Urinary bladder (tissue), 4 donors: ENCODE measurements around the gene NRXN2. TPM values are rescaled to one million over a fixed set of nuclear protein-coding genes. Genes with fewer than 3 reads are reported as not detected.

Experiments
- DNase-seq: peaks from one replicate; pipeline ENCODE4 v3.0.0-alpha.2; 2015; ENCODE audit errors: extremely low spot score
- H3K27ac ChIP-seq: one replicate; pipeline ENCODE4 v1.5.1; 2013; ENCODE audit warnings: low read depth, mild to moderate bottlenecking, moderate library complexity
- H3K36me3 ChIP-seq: one replicate; pipeline ENCODE4 v1.6.1; 2013; ENCODE audit warnings: mild to moderate bottlenecking, moderate library complexity; ENCODE audit not compliant: insufficient read depth
- H3K4me1 ChIP-seq: one replicate; pipeline ENCODE4 v1.6.1; 2013; ENCODE audit warnings: mild to moderate bottlenecking, moderate library complexity; ENCODE audit not compliant: insufficient read depth
- H3K4me3 ChIP-seq: one replicate; pipeline ENCODE4 v1.5.1; 2013; ENCODE audit warnings: low read depth, low read length
- WGBS: extraction: QIAGEN DNeasy Blood & Tissue Kit; methylation state at CpG from one replicate; pipeline ENCODE4 v1.1.7; 2013; 5-methylcytosine and 5-hydroxymethylcytosine counted together
- polyA plus RNA-seq: library from polyadenylated mRNA; stranded (reverse); fragments of 200-250 nt; gene quantifications from one replicate; pipeline ENCODE4 v1.2.3, GENCODE V29; 2013
- total RNA-seq: library from RNA; depleted of rRNA; stranded (reverse); fragments of >200 nt; gene quantifications from one replicate; pipeline ENCODE4 v1.2.3, GENCODE V29; 2014
- donor health status: healthy with polysubstance abuse.
- donor health status: healthy.

The NRXN2 gene
- total and polyA plus RNA-seq, 2 donors = 11.5 to 30.5 TPM

GRCh38 chr11:64652586-64653387 lies 70.2 kb downstream of the NRXN2 start:
- Histone ChIP-seq H3K4me1 (no peaks in the 10 kb centered on the region), H3K27ac (no peak overlapping the region), H3K36me3 (no peaks in the 10 kb centered on the region), H3K4me3 (no peak overlapping the region)
- 43% methylated on average over 13 of the region's 13 CpGs for WGBS
- peak; percentile 52 for DNase-seq

GRCh38 chr11:64650923-64651523 lies 72.0 kb downstream of the NRXN2 start:
- 68% methylated on average over 18 of the region's 18 CpGs for WGBS
- no peaks in the 10 kb centered on the region for H3K4me1 ChIP-seq

DNA sequence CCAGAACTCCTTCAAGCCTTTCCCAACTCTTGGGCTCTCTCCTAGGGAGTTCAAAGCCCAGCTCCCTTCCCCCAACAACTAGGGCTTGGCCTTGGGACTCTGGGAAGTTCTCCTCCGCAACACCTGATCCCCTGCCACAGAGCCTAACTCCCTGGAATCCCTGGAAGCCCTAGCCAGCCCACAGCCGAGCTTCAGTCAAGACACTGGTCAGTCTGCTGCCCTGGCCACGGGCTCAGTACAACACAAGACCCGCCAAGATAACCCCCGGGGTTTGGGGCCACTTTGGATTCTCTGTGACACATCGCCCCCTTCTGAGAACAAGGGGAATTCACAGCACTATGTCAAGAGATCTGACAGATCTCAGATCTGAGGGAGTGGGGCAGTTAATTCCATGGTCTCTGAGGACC lies 73.7 kb downstream of the NRXN2 start:
- H3K4me1 ChIP-seq = no peaks in the 10 kb centered on the region
- H3K36me3 ChIP-seq = no peaks in the 10 kb centered on the region
- 24% methylated on average over 6 of the region's 6 CpGs for WGBS
- H3K27ac ChIP-seq = no peak overlapping the region
- H3K4me3 ChIP-seq = no peak overlapping the region
- no peak for DNase-seq

More at GRCh38 chr11:64650923-64651523, 72.0 kb downstream of the NRXN2 start:
- DNase-seq = no peak
- no peaks in the 10 kb centered on the region for H3K36me3 ChIP-seq
- no peak overlapping the region for H3K4me3 ChIP-seq
- H3K27ac ChIP-seq = no peak overlapping the region

DNA sequence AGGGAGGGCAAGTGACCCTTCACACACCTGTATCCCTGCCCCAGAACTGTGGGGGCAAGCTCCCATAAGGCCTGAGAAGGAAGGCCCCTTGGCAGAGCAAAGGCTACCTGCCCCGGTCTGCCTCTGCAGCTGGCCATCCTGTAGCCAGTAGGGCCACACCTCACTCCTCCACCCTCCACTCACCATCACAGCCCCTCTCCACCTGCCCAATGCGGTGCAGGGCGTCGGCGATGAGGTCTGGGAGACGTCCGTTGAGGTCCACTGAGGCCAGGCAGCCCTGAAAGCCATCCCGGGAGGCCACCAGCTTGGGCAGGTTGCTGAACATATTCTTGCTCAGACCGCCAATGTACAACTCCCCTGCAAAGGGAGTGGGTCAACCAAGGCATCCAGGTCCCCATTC lies 74.4 kb downstream of the NRXN2 start:
- DNase-seq = no peak
- no peak overlapping the region for H3K4me3 ChIP-seq
- H3K4me1 ChIP-seq = no peaks in the 10 kb centered on the region
- 95% methylated on average over 9 of the region's 9 CpGs for WGBS
- no peaks in the 10 kb centered on the region for H3K36me3 ChIP-seq
- no peak overlapping the region for H3K27ac ChIP-seq

GRCh38 chr11:64647019-64647779 lies 75.8 kb downstream of the NRXN2 start:
- DNase-seq = no peak
- WGBS = 73% methylated on average over 9 of the region's 9 CpGs

DNA sequence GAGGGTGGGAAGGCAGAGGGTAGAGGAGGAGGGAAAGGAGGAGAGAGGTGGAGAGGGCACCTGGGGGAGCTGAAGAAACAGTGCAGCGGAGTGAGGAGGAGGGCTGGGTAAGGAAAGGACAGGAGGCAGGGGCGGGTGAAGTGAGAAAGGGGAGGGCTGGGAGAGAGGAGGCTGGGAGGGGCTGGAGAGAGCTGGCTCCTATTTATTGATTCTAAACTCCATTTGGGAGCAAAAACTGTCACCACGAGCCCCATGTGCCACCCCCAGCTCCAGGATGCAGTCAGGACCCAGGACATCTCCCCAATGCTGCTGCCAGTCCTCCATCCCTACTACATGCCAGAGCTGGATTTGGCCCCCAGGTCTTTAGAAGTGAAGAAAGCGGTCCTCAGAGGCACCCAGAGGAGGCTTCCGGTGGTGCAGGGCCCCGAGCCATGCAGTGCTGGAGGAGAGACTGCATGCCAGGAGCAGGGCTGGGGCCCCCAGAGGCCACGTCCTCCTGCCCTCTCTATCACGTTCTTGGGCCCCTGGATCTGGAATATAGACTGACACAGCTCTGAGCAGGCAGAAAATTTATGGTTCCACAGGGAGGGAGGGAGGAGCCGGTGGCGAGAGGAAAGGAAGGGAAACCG lies 78.2 kb downstream of the NRXN2 start:
- WGBS = 50% methylated on average over 11 of the region's 11 CpGs
- DNase-seq = no peak
- no peaks in the 10 kb centered on the region for H3K36me3 ChIP-seq
- no peak overlapping the region for H3K27ac ChIP-seq
- no peaks in the 10 kb centered on the region for H3K4me1 ChIP-seq
- H3K4me3 ChIP-seq = no peak overlapping the region

More at GRCh38 chr11:64647019-64647779, 75.8 kb downstream of the NRXN2 start:
- Histone ChIP-seq H3K27ac (no peak overlapping the region), H3K4me3 (no peak overlapping the region), H3K4me1 (no peaks in the 10 kb centered on the region), H3K36me3 (no peaks in the 10 kb centered on the region)

DNA sequence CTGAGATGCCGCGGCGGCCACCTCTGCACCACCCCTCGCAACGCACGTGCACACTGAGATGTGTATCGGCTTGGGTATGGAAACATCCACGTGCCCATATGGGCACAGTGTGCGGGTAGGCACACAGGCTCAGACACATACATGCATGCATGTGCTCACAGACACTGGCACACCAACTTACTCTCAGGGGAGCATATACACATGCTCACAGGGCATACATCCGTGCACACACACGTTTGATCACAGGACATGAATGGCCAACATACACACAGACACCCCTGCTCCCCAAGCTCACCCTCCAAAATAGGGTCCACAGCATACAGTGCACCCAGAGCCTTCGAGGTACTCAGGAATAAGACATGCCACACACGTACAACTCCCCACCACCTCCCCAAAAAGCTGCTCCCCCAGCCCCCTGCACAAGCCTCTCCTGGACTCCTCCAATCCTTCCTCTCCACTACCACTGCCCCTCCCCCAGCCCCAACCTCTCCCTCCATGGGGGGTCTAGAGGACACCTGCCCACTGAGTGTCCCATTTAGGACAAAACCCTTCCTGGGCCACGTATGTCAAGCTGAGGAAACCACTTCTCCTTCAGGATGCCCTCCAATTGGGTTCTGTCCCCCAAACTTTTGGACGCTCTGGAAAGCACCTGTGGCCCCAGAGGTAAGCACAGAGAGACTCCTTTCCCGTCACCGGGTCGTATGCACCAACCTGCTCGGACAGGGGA lies 78.9 kb downstream of the NRXN2 start:
- no peak overlapping the region for H3K27ac ChIP-seq
- no peaks in the 10 kb centered on the region for H3K36me3 ChIP-seq
- WGBS = 21% methylated on average over 19 of the region's 19 CpGs
- no peaks in the 10 kb centered on the region for H3K4me1 ChIP-seq
- no peak for DNase-seq
- H3K4me3 ChIP-seq = peak overlapping the region; percentile 40

DNA sequence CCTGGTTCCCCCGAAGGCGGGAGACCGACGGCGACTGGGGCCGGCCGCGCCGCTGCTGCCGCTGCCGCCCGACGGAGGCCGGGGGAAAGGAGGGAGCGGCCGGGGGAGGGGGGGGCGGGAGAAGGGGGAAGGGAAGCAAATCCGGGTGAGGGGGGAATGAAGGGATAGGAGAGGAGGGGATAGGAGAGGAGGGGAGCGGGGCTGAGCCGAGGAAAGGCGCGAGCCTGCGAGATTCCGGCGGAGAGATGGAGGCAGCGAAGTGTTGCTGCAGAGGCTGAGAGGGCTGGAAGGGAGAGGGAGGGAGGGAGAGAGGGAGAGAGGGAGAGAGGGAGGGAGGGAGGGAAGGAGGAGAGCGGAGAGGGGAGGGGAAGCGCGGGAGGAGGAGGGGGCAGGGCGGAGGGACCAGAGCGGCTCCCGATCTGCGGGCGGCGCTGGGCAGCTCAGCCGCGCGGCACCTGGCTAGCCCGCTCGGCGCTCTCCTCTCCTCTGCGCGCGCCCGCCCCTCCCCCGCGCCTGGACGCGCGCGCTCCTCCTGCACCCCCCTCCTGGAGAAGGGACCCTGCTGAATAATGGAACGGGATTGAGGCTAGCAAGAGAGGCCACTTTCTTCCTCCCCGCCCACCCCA lies 79.6 kb downstream of the NRXN2 start:
- H3K4me1 ChIP-seq = no peaks in the 10 kb centered on the region
- H3K27ac ChIP-seq = no peak overlapping the region
- H3K36me3 ChIP-seq = no peaks in the 10 kb centered on the region
- no peak for DNase-seq
- under 1% methylated on average over 49 of the region's 53 CpGs for WGBS
- peak overlapping the region; percentile 40 for H3K4me3 ChIP-seq

DNA sequence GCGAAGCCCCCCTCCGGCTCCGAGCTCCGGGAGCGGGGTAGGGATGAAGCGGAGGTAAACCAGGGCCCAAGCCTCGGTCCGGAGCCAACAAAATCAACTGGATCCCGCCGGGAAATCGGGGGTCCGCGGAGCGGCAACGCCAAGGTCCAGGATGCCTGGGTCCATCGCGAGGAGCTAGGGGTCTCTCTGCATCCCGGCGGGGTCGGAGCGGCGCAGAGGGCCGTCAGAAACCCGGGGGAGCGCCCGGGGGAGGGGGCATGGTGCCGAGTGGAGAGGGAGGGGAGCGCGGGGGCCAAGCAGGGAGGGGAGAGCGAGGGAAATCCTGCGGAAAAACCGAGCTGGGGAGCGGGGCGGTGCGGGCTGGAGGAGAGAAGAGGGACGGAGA lies 80.1 kb downstream of the NRXN2 start:
- no peak for DNase-seq
- Histone ChIP-seq H3K4me1 (no peaks in the 10 kb centered on the region), H3K27ac (no peak overlapping the region), H3K4me3 (peak overlapping the region; percentile 40), H3K36me3 (no peaks in the 10 kb centered on the region)
- WGBS = 1% methylated on average over 36 of the region's 36 CpGs

DNA sequence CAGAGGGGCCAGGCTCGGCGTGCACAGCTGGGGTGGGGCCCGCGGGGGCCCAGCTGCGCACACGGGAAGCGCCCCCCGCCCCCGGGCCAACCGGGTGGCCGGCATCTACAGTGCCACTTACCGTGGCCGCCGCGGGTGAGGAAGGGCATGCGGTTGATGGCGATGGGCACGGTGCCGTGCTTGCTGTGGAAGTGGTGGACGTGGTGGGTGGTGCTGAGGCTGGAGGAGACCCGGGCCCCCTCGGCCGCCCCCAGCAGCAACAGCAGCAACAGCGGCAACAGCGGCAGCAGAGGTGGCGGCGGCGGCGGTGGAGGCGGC lies 80.6 kb downstream of the NRXN2 start:
- DNase-seq = no peak
- Histone ChIP-seq H3K36me3 (no peaks in the 10 kb centered on the region), H3K27ac (no peak overlapping the region), H3K4me1 (no peaks in the 10 kb centered on the region), H3K4me3 (peak overlapping the region; percentile 40)
- WGBS = 4% methylated on average over 30 of the region's 30 CpGs

- Histone ChIP-seq H3K27ac (no peak overlapping the region), H3K36me3 (no peaks in the 10 kb centered on the region), H3K4me3 (peak overlapping the region; percentile 40), H3K4me1 (no peaks in the 10 kb centered on the region)
- WGBS = 48% methylated on average over 11 of the region's 11 CpGs
- DNase-seq = no peak
These were observed 81.2 kb downstream of the NRXN2 start for GRCh38 chr11:64641596-64642417.

- H3K4me1 ChIP-seq = no peaks in the 10 kb centered on the region
- no peak overlapping the region for H3K4me3 ChIP-seq
- no peaks in the 10 kb centered on the region for H3K36me3 ChIP-seq
- H3K27ac ChIP-seq = no peak overlapping the region
- WGBS = 73% methylated on average over 4 of the region's 4 CpGs
- DNase-seq = no peak
These were observed 83.1 kb downstream of the NRXN2 start for GRCh38 chr11:64639885-64640284.
